Middle frontal gyrus (tissue), 1 donor: ENCODE results near the gene LIN28B.

Experiments
- DNase-seq: peaks from one replicate; pipeline ENCODE4 v3.0.0-alpha.2; 2015; ENCODE audit warnings: low spot score; ENCODE audit errors: extremely low spot score

Gene LIN28B

GRCh38 chr6:105108631-105109262 is 151.8 kb downstream of the LIN28B start:
- DNase-seq = no peak

GRCh38 chr6:105109955-105110895 is 153.3 kb downstream of the LIN28B start:
- DNase-seq = no peak

GRCh38 chr6:105111105-105111504 is 154.2 kb downstream of the LIN28B start:
- DNase-seq = no peak

GRCh38 chr6:105111871-105112270 is 155.0 kb downstream of the LIN28B start:
- no peak for DNase-seq

- DNase-seq = no peak
Observed at GRCh38 chr6:105112577-105112976, 155.7 kb downstream of the LIN28B start.

- DNase-seq = no peak
Observed at GRCh38 chr6:105113422-105113821, 156.5 kb downstream of the LIN28B start.

- DNase-seq = no peak
Observed at GRCh38 chr6:105116150-105116549, 159.2 kb downstream of the LIN28B start.

- no peak for DNase-seq
Observed at GRCh38 chr6:105120570-105120969, 163.7 kb downstream of the LIN28B start.

GRCh38 chr6:105121981-105122380 is 165.1 kb downstream of the LIN28B start:
- no peak for DNase-seq

- no peak for DNase-seq
Observed at GRCh38 chr6:105122717-105123116, 165.8 kb downstream of the LIN28B start.
